Activated naive CD4-positive, alpha-beta T cell treated with anti-CD3 and anti-CD28 coated beads, Interleukin-2, amount 10 ng/mL, durations not matched to agents 7 days and 5 days (primary cell): ENCODE results near the gene APMAP.
A peak's percentile ranks its signal among the peaks of the same experiment; 100 is the strongest.

ENCODE experiments used
- CTCF ChIA-PET: fragments of 350-600 bp; sonication (Branson Sonifier 250); formaldehyde crosslinking; loops from one replicate; lab custom pipeline; 2021; ENCODE audit warnings: antibody characterized with exemption; lab: Charles Lee
- DNase-seq: peaks from one replicate; pipeline ENCODE4 v3.0.0-alpha.2; 2020
- H3K27ac Mint-ChIP-seq: one replicate; pipeline ENCODE4 v1.8.0; 2021; ENCODE audit warnings: mild to moderate bottlenecking, moderate library complexity, mixed read lengths
- H3K27me3 Mint-ChIP-seq: one replicate; pipeline ENCODE4 v1.8.0; 2021; ENCODE audit warnings: mild to moderate bottlenecking, mixed read lengths
- H3K36me3 Mint-ChIP-seq: one replicate; pipeline ENCODE4 v1.8.0; 2021; ENCODE audit warnings: mixed read lengths
- H3K4me1 Mint-ChIP-seq: one replicate; pipeline ENCODE4 v1.8.0; 2021; ENCODE audit warnings: mixed read lengths
- H3K4me3 Mint-ChIP-seq: one replicate; pipeline ENCODE4 v1.8.0; 2021; ENCODE audit warnings: mild to moderate bottlenecking, moderate library complexity, mixed read lengths
- H3K9me3 Mint-ChIP-seq: one replicate; pipeline ENCODE4 v1.8.0; 2021; ENCODE audit warnings: mixed read lengths

Gene APMAP

GRCh38 chr20:24981790-24982189, 10.8 kb downstream of the APMAP start:
- DNase-seq: peak; percentile 18
- no peak overlapping the region for H3K4me3 Mint-ChIP-seq
- H3K27ac Mint-ChIP-seq: no peak overlapping the region
- peaks cover 68% of the 10 kb centered on the region for H3K36me3 Mint-ChIP-seq
- no peaks in the 10 kb centered on the region for H3K27me3 Mint-ChIP-seq
- peaks cover 10% of the 10 kb centered on the region for H3K9me3 Mint-ChIP-seq
- CTCF ChIA-PET: no interaction called here
- H3K4me1 Mint-ChIP-seq: peaks cover 41% of the 10 kb centered on the region

DNA sequence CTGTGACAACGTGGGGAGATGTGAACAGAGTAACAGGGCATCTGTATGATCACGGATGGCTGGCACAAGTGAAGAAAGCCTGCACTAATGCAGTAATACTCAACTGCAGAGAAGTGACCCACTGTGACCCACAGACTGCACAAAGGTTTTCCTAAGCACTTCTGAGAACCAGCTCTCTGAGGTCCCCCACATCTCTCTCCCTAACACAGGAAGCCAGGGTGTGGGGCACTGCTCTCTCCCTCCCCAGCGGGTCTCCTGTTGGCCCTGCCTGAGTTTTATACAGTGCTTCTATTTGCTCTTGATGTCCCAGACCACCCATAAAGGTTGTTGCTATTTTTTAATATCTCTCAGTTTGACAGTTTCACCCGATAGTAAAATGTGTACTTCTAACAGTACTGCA, 11.3 kb downstream of the APMAP start:
- CTCF ChIA-PET: interaction anchor here (0.8 kb wide), 1 partner anchor 83 kb away, joined by 4 read pairs; no protein-coding TSS in a partner anchor
- Mint-ChIP-seq H3K36me3 (peaks cover 74% of the 10 kb centered on the region), H3K4me1 (peaks cover 37% of the 10 kb centered on the region), H3K4me3 (no peak overlapping the region), H3K27ac (no peak overlapping the region), H3K27me3 (no peaks in the 10 kb centered on the region), H3K9me3 (peaks cover 12% of the 10 kb centered on the region)
- no peak for DNase-seq

- DNase-seq: no peak
- Mint-ChIP-seq H3K27me3 (no peaks in the 10 kb centered on the region), H3K4me3 (no peak overlapping the region), H3K27ac (no peak overlapping the region), H3K9me3 (peaks cover 15% of the 10 kb centered on the region), H3K4me1 (peaks cover 29% of the 10 kb centered on the region), H3K36me3 (peaks cover 82% of the 10 kb centered on the region)
- CTCF ChIA-PET: interaction anchor here (0.8 to 1.0 kb wide), 2 partner anchors 16 to 84 kb away, joined by 3 to 4 read pairs; no protein-coding TSS in a partner anchor
Observed at GRCh38 chr20:24980291-24981053, 12.1 kb downstream of the APMAP start.

GRCh38 chr20:24979036-24979960, 13.3 kb downstream of the APMAP start:
- no peaks in the 10 kb centered on the region for H3K27me3 Mint-ChIP-seq
- H3K36me3 Mint-ChIP-seq: peaks cover 87% of the 10 kb centered on the region
- no peak overlapping the region for H3K4me3 Mint-ChIP-seq
- H3K9me3 Mint-ChIP-seq: peaks cover 15% of the 10 kb centered on the region
- DNase-seq: peak; percentile 11
- CTCF ChIA-PET: no interaction called here
- peak overlapping the region; percentile 4 for H3K27ac Mint-ChIP-seq
- peaks cover 19% of the 10 kb centered on the region for H3K4me1 Mint-ChIP-seq

DNA sequence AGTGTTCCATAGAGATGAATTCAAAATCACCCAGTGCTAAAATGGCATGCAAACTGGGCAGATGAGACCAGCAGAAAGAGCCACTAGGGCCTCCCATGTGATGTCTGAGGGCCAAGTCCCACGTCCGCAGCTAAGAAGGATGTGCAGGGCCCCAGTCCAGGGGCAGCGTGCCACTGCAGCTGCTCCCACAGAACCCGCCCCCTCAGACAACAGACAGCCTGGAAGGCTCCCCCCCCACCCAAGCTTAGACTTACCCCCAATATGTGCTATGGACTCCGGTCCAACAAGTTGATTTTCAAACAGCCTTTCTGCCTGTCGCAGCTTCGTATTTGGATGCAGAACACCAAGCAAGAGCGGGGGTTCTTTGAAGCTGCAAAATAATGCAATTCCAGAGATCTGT, 14.0 kb downstream of the APMAP start:
- Mint-ChIP-seq H3K27ac (no peak overlapping the region), H3K4me1 (peaks cover 19% of the 10 kb centered on the region), H3K36me3 (peaks cover 86% of the 10 kb centered on the region), H3K9me3 (peaks cover 15% of the 10 kb centered on the region), H3K4me3 (no peak overlapping the region), H3K27me3 (no peaks in the 10 kb centered on the region)
- CTCF ChIA-PET: no interaction called here
- peak; percentile 5 for DNase-seq

GRCh38 chr20:24977797-24978196, 14.8 kb downstream of the APMAP start:
- CTCF ChIA-PET: no interaction called here
- DNase-seq: no peak
- no peak overlapping the region for H3K4me3 Mint-ChIP-seq
- H3K9me3 Mint-ChIP-seq: peaks cover 15% of the 10 kb centered on the region
- H3K4me1 Mint-ChIP-seq: peaks cover 18% of the 10 kb centered on the region
- H3K36me3 Mint-ChIP-seq: peaks cover 86% of the 10 kb centered on the region
- H3K27ac Mint-ChIP-seq: no peak overlapping the region
- H3K27me3 Mint-ChIP-seq: no peaks in the 10 kb centered on the region

DNA sequence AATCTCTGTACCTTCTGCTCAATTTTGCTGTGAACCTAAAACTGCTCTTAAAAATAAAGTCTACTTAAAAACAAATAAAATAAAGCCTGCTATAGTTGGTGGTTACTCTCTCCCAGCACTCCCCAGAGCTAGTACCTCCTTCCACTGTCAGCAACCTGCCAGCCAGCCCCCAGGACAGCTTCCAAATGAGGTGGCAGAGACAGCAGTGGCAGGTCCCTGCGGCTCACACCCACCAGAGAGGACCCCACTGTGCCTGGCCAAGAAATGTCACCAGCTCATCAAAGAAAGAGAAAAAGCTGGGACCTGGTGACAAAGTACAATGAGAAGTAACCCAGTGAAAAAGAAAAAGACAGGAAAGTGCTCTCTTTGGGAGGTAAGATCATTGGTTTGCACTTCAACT, 15.2 kb downstream of the APMAP start:
- peaks cover 86% of the 10 kb centered on the region for H3K36me3 Mint-ChIP-seq
- H3K4me1 Mint-ChIP-seq: peaks cover 15% of the 10 kb centered on the region
- H3K27ac Mint-ChIP-seq: no peak overlapping the region
- H3K9me3 Mint-ChIP-seq: peaks cover 15% of the 10 kb centered on the region
- CTCF ChIA-PET: no interaction called here
- no peaks in the 10 kb centered on the region for H3K27me3 Mint-ChIP-seq
- no peak overlapping the region for H3K4me3 Mint-ChIP-seq
- DNase-seq: peak; percentile 11

GRCh38 chr20:24972341-24972740, 20.2 kb downstream of the APMAP start:
- Mint-ChIP-seq H3K27ac (no peak overlapping the region), H3K36me3 (peaks cover 71% of the 10 kb centered on the region), H3K9me3 (peaks cover 5% of the 10 kb centered on the region), H3K4me1 (no peaks in the 10 kb centered on the region), H3K27me3 (no peaks in the 10 kb centered on the region), H3K4me3 (no peak overlapping the region)
- DNase-seq: no peak
- CTCF ChIA-PET: no interaction called here

GRCh38 chr20:24971376-24972101, 21.0 kb downstream of the APMAP start:
- H3K36me3 Mint-ChIP-seq: peaks cover 64% of the 10 kb centered on the region
- no peak overlapping the region for H3K4me3 Mint-ChIP-seq
- H3K27ac Mint-ChIP-seq: no peak overlapping the region
- H3K4me1 Mint-ChIP-seq: no peaks in the 10 kb centered on the region
- DNase-seq: peak; percentile 18
- CTCF ChIA-PET: no interaction called here
- peaks cover 5% of the 10 kb centered on the region for H3K9me3 Mint-ChIP-seq
- no peaks in the 10 kb centered on the region for H3K27me3 Mint-ChIP-seq

DNA sequence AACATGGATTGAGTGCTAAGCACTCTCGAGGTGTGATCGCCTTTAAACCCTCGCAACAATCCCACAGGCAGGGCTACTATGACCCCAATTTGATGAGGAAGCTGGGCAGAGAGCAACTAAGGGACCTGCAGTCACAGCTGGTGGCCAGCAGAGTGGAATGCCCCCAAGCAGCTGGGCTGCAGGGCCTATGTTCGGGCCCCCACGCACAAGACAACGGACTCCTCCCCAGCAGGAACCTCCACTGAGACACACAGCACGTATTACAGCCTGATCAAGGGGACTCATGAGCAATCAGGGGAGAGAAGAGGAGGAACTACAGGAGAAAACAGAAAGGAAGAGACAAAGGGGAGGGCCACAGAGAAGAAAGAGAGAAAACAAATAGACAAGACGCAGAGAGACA, 21.8 kb downstream of the APMAP start:
- H3K4me1 Mint-ChIP-seq: no peaks in the 10 kb centered on the region
- H3K36me3 Mint-ChIP-seq: peaks cover 61% of the 10 kb centered on the region
- no peaks in the 10 kb centered on the region for H3K27me3 Mint-ChIP-seq
- H3K9me3 Mint-ChIP-seq: no peaks in the 10 kb centered on the region
- no peak overlapping the region for H3K4me3 Mint-ChIP-seq
- CTCF ChIA-PET: no interaction called here
- no peak overlapping the region for H3K27ac Mint-ChIP-seq
- DNase-seq: no peak

GRCh38 chr20:24970030-24970553, 22.5 kb downstream of the APMAP start:
- no peaks in the 10 kb centered on the region for H3K9me3 Mint-ChIP-seq
- no peaks in the 10 kb centered on the region for H3K27me3 Mint-ChIP-seq
- H3K36me3 Mint-ChIP-seq: peaks cover 60% of the 10 kb centered on the region
- H3K4me1 Mint-ChIP-seq: no peaks in the 10 kb centered on the region
- no peak for DNase-seq
- H3K27ac Mint-ChIP-seq: no peak overlapping the region
- CTCF ChIA-PET: no interaction called here
- H3K4me3 Mint-ChIP-seq: no peak overlapping the region

- Mint-ChIP-seq H3K4me3 (no peak overlapping the region), H3K9me3 (no peaks in the 10 kb centered on the region), H3K4me1 (no peaks in the 10 kb centered on the region), H3K27ac (no peak overlapping the region), H3K36me3 (peaks cover 63% of the 10 kb centered on the region), H3K27me3 (no peaks in the 10 kb centered on the region)
- CTCF ChIA-PET: no interaction called here
- DNase-seq: peak; percentile 18
Observed at GRCh38 chr20:24969186-24970029, 23.1 kb downstream of the APMAP start.

DNA sequence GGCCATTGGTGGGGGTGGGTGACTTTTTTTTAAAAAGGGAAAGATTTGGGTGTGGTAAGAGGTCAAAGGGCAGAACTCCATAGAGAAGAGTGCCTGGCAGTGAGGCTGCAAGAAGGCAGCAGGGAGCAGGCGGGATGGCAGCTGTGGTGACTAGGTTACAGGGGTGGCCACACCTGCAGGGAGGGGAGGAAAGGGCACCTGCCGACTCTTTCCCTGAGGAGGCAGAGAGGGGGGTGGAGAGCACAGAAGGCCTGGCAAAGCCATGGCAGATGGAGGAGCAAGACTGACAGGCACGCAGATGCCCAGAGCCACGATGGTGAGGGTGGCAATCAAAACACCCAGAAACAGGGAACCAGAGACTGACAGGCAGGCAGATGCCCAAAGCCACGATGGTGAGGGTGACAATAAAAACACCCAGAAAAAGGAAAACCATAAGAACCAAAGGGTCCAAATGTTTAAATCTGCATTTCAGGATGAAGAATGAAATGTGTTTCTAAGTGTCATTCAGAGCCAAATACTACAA, 24.2 kb downstream of the APMAP start:
- Mint-ChIP-seq H3K27ac (peak overlapping the region; percentile 38), H3K36me3 (peaks cover 55% of the 10 kb centered on the region), H3K4me1 (no peaks in the 10 kb centered on the region), H3K4me3 (no peak overlapping the region), H3K9me3 (no peaks in the 10 kb centered on the region), H3K27me3 (no peaks in the 10 kb centered on the region)
- CTCF ChIA-PET: no interaction called here
- DNase-seq: no peak
